ENCODE data around the gene BLOC1S1.

GRCh38 chr12:55736780-55737580 lies 21.1 kb downstream of the BLOC1S1 start:
- TF ChIP-seq CTCF (IDR thresholded peaks at IDR 0.05 in 2 of 3, conservative IDR thresholded peaks at IDR 0.05 in 1 of 3; ENCODE audit: borderline replicate concordance in 1 of 3, insufficient read depth in 1 of 3, low read depth in 2 of 3, low read length in 2 of 3) (peak; percentile 98 to 99 (median 99)), POLR2AphosphoS5 (IDR thresholded peaks at IDR 0.05; ENCODE audit: low read depth, low read length) (peak; percentile 31; the same call in 1 of the 2 replicates), JUND (IDR thresholded peaks at IDR 0.05) (no peak), RAD21 (IDR thresholded peaks at IDR 0.05; ENCODE audit: low read depth) (peak; percentile 95), SP1 (IDR thresholded peaks at IDR 0.05; ENCODE audit: low read depth) (0 out of 2 replicates have a peak, but pooled peaks have one; percentile 11), EZH2phosphoT487 (IDR thresholded peaks at IDR 0.05; ENCODE audit: borderline replicate concordance) (no peak), EZH2 (IDR thresholded peaks at IDR 0.05) (no peak), SIN3A (IDR thresholded peaks at IDR 0.05; ENCODE audit: low read depth) (no peak)
